ENCODE results near the gene SLIT3. TPM values are rescaled to one million over a fixed set of nuclear protein-coding genes. Genes with fewer than 3 reads are reported as not detected.

The SLIT3 gene
- total RNA-seq, 6 experiments from 2014 or later, result 0.31 to 1.2 (median 0.65) TPM

- DNase-seq (no peak), ATAC-seq (no peak)
- Histone ChIP-seq H3K4me1 (no peaks in the 10 kb centered on the region), H3K27ac (no peak overlapping the region), H3K4me3 (no peak overlapping the region), H3K9me3 (no peaks in the 10 kb centered on the region), H3K27me3 (no peaks in the 10 kb centered on the region), H3K36me3 (no peaks in the 10 kb centered on the region)
- 61% methylated on average over 3 of the region's 3 CpGs for WGBS (ENCODE audit: insufficient coverage, low coverage, low lambda C conversion rate, missing lambda C conversion rate)
- intact Hi-C loops (cut with DNase I), result no loop called here
- TF ChIP-seq POLR2A (IDR thresholded peaks at IDR 0.05) (no peak), CTCF (IDR thresholded peaks at IDR 0.05) (no peak)
Measured at GRCh38 chr5:169226895-169227294, 74.0 kb downstream of the SLIT3 start.

- no peaks in the 10 kb centered on the region for H3K9me3 ChIP-seq
Measured at GRCh38 chr5:169225830-169226356, 75.0 kb downstream of the SLIT3 start.

GRCh38 chr5:169223595-169223953, 77.4 kb downstream of the SLIT3 start:
- H3K9me3 ChIP-seq, result no peaks in the 10 kb centered on the region
- ATAC-seq, result no peak
- H3K4me1 ChIP-seq, result no peaks in the 10 kb centered on the region
- WGBS (ENCODE audit: insufficient coverage, low coverage, low lambda C conversion rate, missing lambda C conversion rate), result 71% methylated on average over 1 of the region's 1 CpG
- intact Hi-C loops (cut with DNase I), result no loop called here
- no peak overlapping the region for H3K4me3 ChIP-seq
- no peaks in the 10 kb centered on the region for H3K36me3 ChIP-seq
- H3K27me3 ChIP-seq, result no peaks in the 10 kb centered on the region
- no peak for TF ChIP-seq CTCF (IDR thresholded peaks at IDR 0.05)
- TF ChIP-seq POLR2A (IDR thresholded peaks at IDR 0.05), result no peak
- no peak overlapping the region for H3K27ac ChIP-seq
- no peak for DNase-seq

More at GRCh38 chr5:169225830-169226356, 75.0 kb downstream of the SLIT3 start:
- no peak for TF ChIP-seq POLR2A (IDR thresholded peaks at IDR 0.05)
- TF ChIP-seq CTCF (IDR thresholded peaks at IDR 0.05), result no peak
- H3K27ac ChIP-seq, result no peak overlapping the region
- no peaks in the 10 kb centered on the region for H3K4me1 ChIP-seq
- 57% methylated on average over 4 of the region's 6 CpGs for WGBS (ENCODE audit: insufficient coverage, low coverage, low lambda C conversion rate, missing lambda C conversion rate)
- intact Hi-C loops (cut with DNase I), result no loop called here
- H3K4me3 ChIP-seq, result no peak overlapping the region
- no peak for DNase-seq
- peak in 1 of 4 donors; percentile 10 for ATAC-seq
- no peaks in the 10 kb centered on the region for H3K27me3 ChIP-seq
- H3K36me3 ChIP-seq, result no peaks in the 10 kb centered on the region

GRCh38 chr5:169222934-169223594, 77.9 kb downstream of the SLIT3 start:
- Histone ChIP-seq H3K4me3 (no peak overlapping the region), H3K36me3 (no peaks in the 10 kb centered on the region), H3K27me3 (no peaks in the 10 kb centered on the region), H3K9me3 (no peaks in the 10 kb centered on the region), H3K4me1 (no peaks in the 10 kb centered on the region), H3K27ac (no peak overlapping the region)
- TF ChIP-seq POLR2A (IDR thresholded peaks at IDR 0.05) (no peak), CTCF (IDR thresholded peaks at IDR 0.05) (no peak)
- DNase-seq, result no peak
- intact Hi-C loops (cut with DNase I), result no loop called here
- 38% methylated on average over 9 of the region's 9 CpGs for WGBS (ENCODE audit: insufficient coverage, low coverage, low lambda C conversion rate, missing lambda C conversion rate)
- no peak for ATAC-seq

All from right lobe of liver (tissue), 6 donors.